ENCODE data around the gene CSTF1. TPM values are rescaled to one million over a fixed set of nuclear protein-coding genes. Genes with fewer than 3 reads are reported as not detected.
A peak's percentile ranks its signal among the peaks of the same experiment; 100 is the strongest.

CSTF1 gene
- total and polyA plus RNA-seq, 2 donors (not counting 3 experiments of a cell fraction or from before 2014, with no cell fraction given) = 39.6 to 49.3 TPM

DNA sequence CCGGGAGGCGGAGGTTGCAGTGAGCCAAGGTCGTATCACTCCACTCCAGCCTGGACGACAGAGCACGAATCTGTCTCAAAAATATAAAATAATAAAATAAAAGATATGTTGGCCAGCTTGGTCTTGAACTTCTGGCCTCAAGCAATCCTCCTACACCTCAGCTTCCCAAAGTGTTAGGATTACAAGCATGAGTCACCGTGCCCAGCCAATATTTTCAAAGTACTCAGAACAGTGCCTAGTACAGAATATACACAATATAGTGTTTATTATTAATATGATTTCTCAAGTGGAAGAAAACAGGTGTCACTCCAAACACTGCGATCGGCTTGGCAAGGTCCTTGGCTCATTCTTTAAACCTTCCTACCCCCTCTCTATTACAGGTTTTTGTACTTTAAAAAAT is 30.5 kb upstream of the CSTF1 start:
- ChIA-PET CTCF (no interaction called here), POLR2A (no interaction called here)
- Histone ChIP-seq H3K4me3 (replicated peaks in 1 of 3; ENCODE audit: insufficient read depth in 1 of 3, low read depth in 1 of 3, low read length in 3 of 3) (no peak overlapping the region), H3K36me3 (ENCODE audit: control insufficient read depth in 2 of 2, extremely low read depth in 1 of 2, insufficient read depth in 2 of 2, low read length in 2 of 2) (no peaks in the 10 kb centered on the region), H3K9ac (replicated peaks; ENCODE audit: extremely low read depth, insufficient read depth, low read length) (no peak overlapping the region), H3K4me2 (ENCODE audit: insufficient read depth, low read length) (no peak overlapping the region), H2AFZ (ENCODE audit: low read depth, low read length) (no peak overlapping the region), H3K9me3 (replicated peaks; ENCODE audit: control insufficient read depth, insufficient read depth, low read length) (no peaks in the 10 kb centered on the region), H3K79me2 (ENCODE audit: control insufficient read depth, insufficient read depth, low read length) (peaks cover 2% of the 10 kb centered on the region), H3K27me3 (ENCODE audit: control insufficient read depth in 2 of 2, insufficient read depth in 2 of 2, low read length in 2 of 2) (peaks cover 3% of the 10 kb centered on the region in 2 experiments), H3K27ac (ENCODE audit: insufficient read depth, low read depth, low read length) (no peak overlapping the region), H4K20me1 (replicated peaks; ENCODE audit: control insufficient read depth, extremely low read depth, insufficient read depth, low read length) (no peaks in the 10 kb centered on the region), H3K4me1 (ENCODE audit: control insufficient read depth, extremely low read depth, insufficient read depth, low read length) (peaks cover 6% of the 10 kb centered on the region), H3K9me1 (replicated peaks; ENCODE audit: control insufficient read depth, extremely low read depth, insufficient read depth, low read length) (no peaks in the 10 kb centered on the region)
- no TSS peak for BruUV-seq (replicated peaks)
- TF ChIP-seq FOS (IDR thresholded peaks at IDR 0.05; ENCODE audit: borderline replicate concordance, insufficient read depth, low read length) (peak; percentile 9), EZH2 (IDR thresholded peaks at IDR 0.05; ENCODE audit: borderline replicate concordance, low read depth, low read length, severe bottlenecking) (no peak)
- DNase-seq (ENCODE audit: low read depth, low spot score) (no peak), FAIRE-seq (no peak)
- intact Hi-C loops (cut with micrococcal nuclease) = no loop called here
- dilution Hi-C loops (cut with MboI; ENCODE audit: extremely low pct_ligation_motif_present, low sequenced_read_pairs) = no loop called here

DNA sequence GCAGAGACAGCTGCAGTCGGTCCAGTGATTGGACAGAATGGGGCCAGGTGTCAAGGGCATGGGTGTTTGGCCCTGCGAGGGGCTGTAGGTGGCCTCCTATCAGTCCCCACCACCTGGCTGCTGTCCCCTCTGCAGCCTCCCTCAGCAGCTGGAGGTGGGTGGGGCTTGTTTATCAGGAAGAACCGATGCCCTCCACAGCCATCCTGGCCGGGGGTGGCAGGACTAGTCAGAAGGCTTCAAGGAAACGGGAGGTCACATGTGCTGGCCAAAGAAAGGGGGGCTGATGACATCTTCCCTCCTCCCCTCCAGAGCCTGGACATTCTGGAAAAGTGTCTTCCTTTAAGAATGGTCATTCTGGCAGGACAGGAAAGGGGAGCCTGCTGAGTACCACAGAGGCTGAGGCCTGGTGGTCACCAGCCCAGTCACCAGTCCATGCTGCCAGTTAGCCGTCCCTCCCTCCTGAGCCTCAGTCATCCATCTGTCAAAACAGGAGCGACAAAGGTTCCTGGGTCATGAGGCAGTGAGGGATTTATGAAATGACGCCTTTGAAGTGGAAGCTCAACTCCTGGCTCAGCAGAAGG is 29.5 kb upstream of the CSTF1 start:
- no peaks in the 10 kb centered on the region for H4K20me1 ChIP-seq (replicated peaks; ENCODE audit: control insufficient read depth, extremely low read depth, insufficient read depth, low read length)
- H3K4me3 ChIP-seq (replicated peaks in 1 of 3; ENCODE audit: insufficient read depth in 1 of 3, low read depth in 1 of 3, low read length in 3 of 3) = no peak overlapping the region
- intact Hi-C loops (cut with micrococcal nuclease) (no loop called here), dilution Hi-C loops (cut with MboI; ENCODE audit: extremely low pct_ligation_motif_present, low sequenced_read_pairs) (no loop called here)
- H3K4me1 ChIP-seq (ENCODE audit: control insufficient read depth, extremely low read depth, insufficient read depth, low read length) = peaks cover 6% of the 10 kb centered on the region
- H3K9me1 ChIP-seq (replicated peaks; ENCODE audit: control insufficient read depth, extremely low read depth, insufficient read depth, low read length) = no peaks in the 10 kb centered on the region
- no peak for TF ChIP-seq MYC (IDR thresholded peaks at IDR 0.05; ENCODE audit: low read depth, low read length)
- TF ChIP-seq JUN (IDR thresholded peaks at IDR 0.05; ENCODE audit: borderline replicate concordance, insufficient read depth, insufficient read length, low read depth) = no peak
- no peak for TF ChIP-seq FOS (IDR thresholded peaks at IDR 0.05; ENCODE audit: borderline replicate concordance, insufficient read depth, low read length)
- TF ChIP-seq, protein P1, sequence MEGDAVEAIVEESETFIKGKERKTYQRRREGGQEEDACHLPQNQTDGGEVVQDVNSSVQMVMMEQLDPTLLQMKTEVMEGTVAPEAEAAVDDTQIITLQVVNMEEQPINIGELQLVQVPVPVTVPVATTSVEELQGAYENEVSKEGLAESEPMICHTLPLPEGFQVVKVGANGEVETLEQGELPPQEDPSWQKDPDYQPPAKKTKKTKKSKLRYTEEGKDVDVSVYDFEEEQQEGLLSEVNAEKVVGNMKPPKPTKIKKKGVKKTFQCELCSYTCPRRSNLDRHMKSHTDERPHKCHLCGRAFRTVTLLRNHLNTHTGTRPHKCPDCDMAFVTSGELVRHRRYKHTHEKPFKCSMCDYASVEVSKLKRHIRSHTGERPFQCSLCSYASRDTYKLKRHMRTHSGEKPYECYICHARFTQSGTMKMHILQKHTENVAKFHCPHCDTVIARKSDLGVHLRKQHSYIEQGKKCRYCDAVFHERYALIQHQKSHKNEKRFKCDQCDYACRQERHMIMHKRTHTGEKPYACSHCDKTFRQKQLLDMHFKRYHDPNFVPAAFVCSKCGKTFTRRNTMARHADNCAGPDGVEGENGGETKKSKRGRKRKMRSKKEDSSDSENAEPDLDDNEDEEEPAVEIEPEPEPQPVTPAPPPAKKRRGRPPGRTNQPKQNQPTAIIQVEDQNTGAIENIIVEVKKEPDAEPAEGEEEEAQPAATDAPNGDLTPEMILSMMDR (IDR thresholded peaks at IDR 0.05; ENCODE audit: extremely low read depth in 1 of 2, insufficient read depth in 1 of 2, low read depth in 1 of 2, low read length in 2 of 2) = no peak
- no peak for TF ChIP-seq GATA2 (IDR thresholded peaks at IDR 0.05; ENCODE audit: insufficient read depth, insufficient read length, low read depth, low read length)
- TF ChIP-seq, protein P2, sequence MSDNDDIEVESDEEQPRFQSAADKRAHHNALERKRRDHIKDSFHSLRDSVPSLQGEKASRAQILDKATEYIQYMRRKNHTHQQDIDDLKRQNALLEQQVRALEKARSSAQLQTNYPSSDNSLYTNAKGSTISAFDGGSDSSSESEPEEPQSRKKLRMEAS (IDR thresholded peaks at IDR 0.05; ENCODE audit: insufficient read depth, insufficient read length) = no peak
- no peak for TF ChIP-seq POLR2A (IDR thresholded peaks at IDR 0.05; ENCODE audit: low read depth, low read length)
- TF ChIP-seq POLR2AphosphoS5 (IDR thresholded peaks at IDR 0.05; ENCODE audit: insufficient read depth, low read depth, low read length) = no peak
- TF ChIP-seq EZH2 (IDR thresholded peaks at IDR 0.05; ENCODE audit: borderline replicate concordance, low read depth, low read length, severe bottlenecking) = no peak
- no peak overlapping the region for H3K27ac ChIP-seq (ENCODE audit: insufficient read depth, low read depth, low read length)
- no peak overlapping the region for H3K9ac ChIP-seq (replicated peaks; ENCODE audit: extremely low read depth, insufficient read depth, low read length)
- BruUV-seq (replicated peaks) = no TSS peak
- no peak overlapping the region for H3K4me2 ChIP-seq (ENCODE audit: insufficient read depth, low read length)
- H2AFZ ChIP-seq (ENCODE audit: low read depth, low read length) = no peak overlapping the region
- DNase-seq (ENCODE audit: low read depth, low spot score) = peak; percentile 44
- H3K79me2 ChIP-seq (ENCODE audit: control insufficient read depth, insufficient read depth, low read length) = peaks cover 2% of the 10 kb centered on the region
- peaks cover 0 to 1% of the 10 kb centered on the region in 2 experiments for H3K27me3 ChIP-seq (ENCODE audit: control insufficient read depth in 2 of 2, insufficient read depth in 2 of 2, low read length in 2 of 2)
- CTCF ChIA-PET = no interaction called here
- POLR2A ChIA-PET = no interaction called here
- H3K9me3 ChIP-seq (replicated peaks; ENCODE audit: control insufficient read depth, insufficient read depth, low read length) = no peaks in the 10 kb centered on the region
- peaks cover 0 to 4% of the 10 kb centered on the region in 2 experiments for H3K36me3 ChIP-seq (ENCODE audit: control insufficient read depth in 2 of 2, extremely low read depth in 1 of 2, insufficient read depth in 2 of 2, low read length in 2 of 2)
- FAIRE-seq = no peak
